H9 (cell line): ENCODE measurements around the gene GDPD4. TPM values are rescaled to one million over a fixed set of nuclear protein-coding genes. Genes with fewer than 3 reads are reported as not detected.

Experiments
- DNase-seq: peaks from one replicate; pipeline ENCODE4 v3.0.0-alpha.2; 2017
- H2AFZ ChIP-seq: one replicate; pipeline ENCODE4 v1.6.1; 2013; ENCODE audit warnings: mild to moderate bottlenecking, low read length, control low read depth, moderate library complexity
- H2AK5ac ChIP-seq: 2 replicates; pipeline ENCODE4 v1.6.1; 2013; ENCODE audit warnings: low read length, control low read depth, mixed read lengths; ENCODE audit not compliant: insufficient read length
- H2BK120ac ChIP-seq: one replicate; pipeline ENCODE4 v1.6.1; 2013; ENCODE audit warnings: low read depth, mild to moderate bottlenecking, low read length, control low read depth, inconsistent platforms; ENCODE audit not compliant: poor library complexity, severe bottlenecking
- H2BK12ac ChIP-seq: 2 replicates; pipeline ENCODE4 v1.6.1; 2013; ENCODE audit warnings: low read length, control low read depth, mixed read lengths, low read depth; ENCODE audit not compliant: insufficient read length
- H2BK15ac ChIP-seq: 2 replicates; pipeline ENCODE4 v1.6.1; 2013; ENCODE audit warnings: low read depth, low read length, control low read depth
- H2BK20ac ChIP-seq: one replicate; pipeline ENCODE4 v1.6.1; 2013; ENCODE audit warnings: low read depth, mild to moderate bottlenecking, low read length, control low read depth, inconsistent platforms; ENCODE audit not compliant: poor library complexity, severe bottlenecking
- H2BK5ac ChIP-seq: 2 replicates; pipeline ENCODE4 v1.6.1; 2013; ENCODE audit warnings: low read length, control low read depth, mixed read lengths; ENCODE audit not compliant: insufficient read length
- H3K14ac ChIP-seq: 2 replicates; pipeline ENCODE4 v1.6.1; 2013; ENCODE audit warnings: low read length, control low read depth; ENCODE audit not compliant: insufficient read depth
- H3K18ac ChIP-seq: 2 replicates; pipeline ENCODE4 v1.6.1; 2013; ENCODE audit warnings: low read depth, mild to moderate bottlenecking, mixed read lengths, low read length, control low read depth; ENCODE audit not compliant: insufficient read length
- H3K23ac ChIP-seq: 2 replicates; pipeline ENCODE4 v1.6.1; 2013; ENCODE audit warnings: low read length, control low read depth, mixed read lengths, low read depth; ENCODE audit not compliant: insufficient read length
- H3K23me2 ChIP-seq: 2 replicates; pipeline ENCODE4 v1.6.1; 2013; ENCODE audit warnings: low read depth, mild to moderate bottlenecking, mixed read lengths, low read length, control low read depth; ENCODE audit not compliant: insufficient read length, poor library complexity, severe bottlenecking
- H3K27ac ChIP-seq: 2 replicates; pipeline ENCODE4 v1.5.1; 2013; ENCODE audit warnings: low read length, control low read depth, mixed read lengths, low read depth; ENCODE audit not compliant: insufficient read length
- H3K27me3 ChIP-seq: 2 replicates; pipeline ENCODE4 v1.6.1; 2013; ENCODE audit warnings: low read length, control low read depth, inconsistent platforms; ENCODE audit not compliant: insufficient read depth
- H3K4ac ChIP-seq: 2 replicates; pipeline ENCODE4 v1.6.1; 2013; ENCODE audit warnings: low read depth, mild to moderate bottlenecking, control low read depth, inconsistent platforms, low read length, moderate library complexity
- H3K4me1 ChIP-seq: 2 replicates; pipeline ENCODE4 v1.6.1; 2013; ENCODE audit warnings: low read length, control low read depth, inconsistent platforms; ENCODE audit not compliant: insufficient read depth
- H3K4me2 ChIP-seq: 2 replicates; pipeline ENCODE4 v1.6.1; 2013; ENCODE audit warnings: low read length, control low read depth, mixed read lengths; ENCODE audit not compliant: insufficient read length, insufficient read depth
- H3K56ac ChIP-seq: 2 replicates; pipeline ENCODE4 v1.6.1; 2013; ENCODE audit warnings: low read depth, mild to moderate bottlenecking, mixed read lengths, low read length, control low read depth; ENCODE audit not compliant: insufficient read length
- H3K79me1 ChIP-seq: 2 replicates; pipeline ENCODE4 v1.6.1; 2013; ENCODE audit warnings: low read depth, mild to moderate bottlenecking, moderate library complexity, low read length, control low read depth, inconsistent platforms; ENCODE audit not compliant: insufficient read depth, poor library complexity, severe bottlenecking
- H3K79me2 ChIP-seq: 2 replicates; pipeline ENCODE4 v1.6.1; 2013; ENCODE audit warnings: low read length, control low read depth, inconsistent platforms; ENCODE audit not compliant: insufficient read depth
- H3K9ac ChIP-seq: 2 replicates; pipeline ENCODE4 v1.6.1; 2013; ENCODE audit warnings: low read length, control low read depth, mixed read lengths; ENCODE audit not compliant: insufficient read length; ENCODE audit errors: extremely low read depth
- H3K9me3 ChIP-seq: one replicate; pipeline ENCODE4 v1.6.1; 2013; ENCODE audit warnings: low read depth, low read length, inconsistent platforms; ENCODE audit not compliant: control insufficient read depth
- H3T11ph ChIP-seq: one replicate; pipeline ENCODE4 v1.6.1; 2013; ENCODE audit warnings: mild to moderate bottlenecking, low read length, control low read depth, inconsistent platforms
- H4K20me1 ChIP-seq: one replicate; pipeline ENCODE4 v1.6.1; 2013; ENCODE audit not compliant: control insufficient read depth, insufficient read length, insufficient read depth
- H4K5ac ChIP-seq: 2 replicates; pipeline ENCODE4 v1.6.1; 2013; ENCODE audit warnings: low read depth, mild to moderate bottlenecking, mixed read lengths, low read length, control low read depth; ENCODE audit not compliant: insufficient read length
- H4K8ac ChIP-seq: replicated peaks from 2 replicates; pipeline ENCODE4 v1.6.1; 2013; ENCODE audit warnings: low read length, control low read depth, mixed read lengths, low read depth; ENCODE audit not compliant: insufficient read length
- H4K91ac ChIP-seq: 2 replicates; pipeline ENCODE4 v1.6.1; 2013; ENCODE audit warnings: low read depth, mild to moderate bottlenecking, moderate library complexity, mixed read lengths, low read length, control low read depth; ENCODE audit not compliant: insufficient read length
- H3K27ac Mint-ChIP-seq, 3 experiments: 2 replicates in 2 of 3; 3 replicates in 1 of 3; pipeline ENCODE4 v1.8.0; 2020 to 2021; ENCODE audit warnings: mixed read lengths in 3 of 3, mild to moderate bottlenecking in 1 of 3, moderate library complexity in 1 of 3
- H3K27me3 Mint-ChIP-seq: 2 replicates; pipeline ENCODE4 v1.8.0; 2021; ENCODE audit warnings: low read depth, mild to moderate bottlenecking, moderate library complexity, mixed read lengths
- H3K36me3 Mint-ChIP-seq, 3 experiments: 2 replicates in 2 of 3; 3 replicates in 1 of 3; pipeline ENCODE4 v1.8.0; 2020 to 2021; ENCODE audit warnings: low read depth in 3 of 3, mixed read lengths in 3 of 3; ENCODE audit not compliant: insufficient read depth in 1 of 3
- H3K4me1 Mint-ChIP-seq, 2 experiments: 2 replicates each; pipeline ENCODE4 v1.8.0; 2020; ENCODE audit warnings: mixed read lengths in 2 of 2
- H3K4me3 Mint-ChIP-seq, 2 experiments: 2 replicates in 1 of 2; 3 replicates in 1 of 2; pipeline ENCODE4 v1.8.0; 2020 to 2021; ENCODE audit warnings: mild to moderate bottlenecking in 2 of 2, mixed read lengths in 2 of 2, moderate library complexity in 1 of 2
- H3K9me3 Mint-ChIP-seq, 2 experiments: 2 replicates in 1 of 2; 3 replicates in 1 of 2; pipeline ENCODE4 v1.8.0; 2020; ENCODE audit warnings: mild to moderate bottlenecking in 2 of 2, mixed read lengths in 2 of 2, moderate library complexity in 1 of 2
- WGBS: extraction: QIAGEN DNeasy Blood & Tissue Kit; methylation state at CpG from one replicate; pipeline ENCODE4 v1.1.7; 2013; ENCODE audit warnings: missing lambda C conversion rate, low lambda C conversion rate, mixed read lengths; ENCODE audit not compliant: insufficient read length; ENCODE audit errors: extremely low coverage; 5-methylcytosine and 5-hydroxymethylcytosine counted together
- total RNA-seq: library from RNA; stranded (reverse); gene quantifications from 2 replicates; pipeline ENCODE4 v1.2.1, GENCODE V29; 2021
- TF ChIP-seq, protein P1 (sequence below): fragments of 200-600 bp; sonication (generic); conservative IDR thresholded peaks from 3 replicates; pipeline ENCODE4 v1.8.0; 2021; ENCODE audit warnings: antibody characterized with exemption, mild to moderate bottlenecking

GDPD4 gene
- total RNA-seq, 1 experiment from 2014 or later = not detected

GRCh38 chr11:77178150-77178549, 123.3 kb downstream of the GDPD4 start:
- no peak overlapping the region for H2AFZ ChIP-seq
- no peak overlapping the region for H3K9ac ChIP-seq
- no peak overlapping the region for H2AK5ac ChIP-seq
- no peak overlapping the region for H3K56ac ChIP-seq
- no peak overlapping the region for H3K27ac Mint-ChIP-seq
- no peak for DNase-seq
- H3K9me3 ChIP-seq = no peaks in the 10 kb centered on the region
- no peaks in the 10 kb centered on the region; a peak in 1 of 5 replicates for H3K9me3 Mint-ChIP-seq
- peaks cover 2% of the 10 kb centered on the region; the same call in 1 of the 2 replicates for H3K27me3 ChIP-seq
- no peak overlapping the region for H3K14ac ChIP-seq
- H3K79me1 ChIP-seq = no peaks in the 10 kb centered on the region
- H2BK20ac ChIP-seq = no peak overlapping the region
- no peak overlapping the region for H3K27ac ChIP-seq
- no peak overlapping the region for H2BK5ac ChIP-seq
- H3K4me3 Mint-ChIP-seq = no peak overlapping the region
- no peaks in the 10 kb centered on the region for H3K23me2 ChIP-seq
- H2BK15ac ChIP-seq = no peak overlapping the region
- H3T11ph ChIP-seq = no peak overlapping the region
- no peak overlapping the region for H3K18ac ChIP-seq
- peaks cover 7% of the 10 kb centered on the region; the same call in 1 of the 2 replicates for H3K4me1 ChIP-seq
- no peak overlapping the region for H3K4me2 ChIP-seq
- no peak overlapping the region for H2BK120ac ChIP-seq
- no peak overlapping the region for H3K23ac ChIP-seq
- no peak overlapping the region for H4K5ac ChIP-seq
- H4K20me1 ChIP-seq = no peaks in the 10 kb centered on the region
- H3K4ac ChIP-seq = no peak overlapping the region
- H4K8ac ChIP-seq = no peak overlapping the region
- H3K79me2 ChIP-seq = no peaks in the 10 kb centered on the region
- H3K36me3 Mint-ChIP-seq = no peaks in the 10 kb centered on the region; a peak in 3 of 7 replicates
- H4K91ac ChIP-seq = no peak overlapping the region
- peaks cover 35% of the 10 kb centered on the region in 2 experiments for H3K4me1 Mint-ChIP-seq
- H2BK12ac ChIP-seq = no peak overlapping the region
- TF ChIP-seq, protein P1, sequence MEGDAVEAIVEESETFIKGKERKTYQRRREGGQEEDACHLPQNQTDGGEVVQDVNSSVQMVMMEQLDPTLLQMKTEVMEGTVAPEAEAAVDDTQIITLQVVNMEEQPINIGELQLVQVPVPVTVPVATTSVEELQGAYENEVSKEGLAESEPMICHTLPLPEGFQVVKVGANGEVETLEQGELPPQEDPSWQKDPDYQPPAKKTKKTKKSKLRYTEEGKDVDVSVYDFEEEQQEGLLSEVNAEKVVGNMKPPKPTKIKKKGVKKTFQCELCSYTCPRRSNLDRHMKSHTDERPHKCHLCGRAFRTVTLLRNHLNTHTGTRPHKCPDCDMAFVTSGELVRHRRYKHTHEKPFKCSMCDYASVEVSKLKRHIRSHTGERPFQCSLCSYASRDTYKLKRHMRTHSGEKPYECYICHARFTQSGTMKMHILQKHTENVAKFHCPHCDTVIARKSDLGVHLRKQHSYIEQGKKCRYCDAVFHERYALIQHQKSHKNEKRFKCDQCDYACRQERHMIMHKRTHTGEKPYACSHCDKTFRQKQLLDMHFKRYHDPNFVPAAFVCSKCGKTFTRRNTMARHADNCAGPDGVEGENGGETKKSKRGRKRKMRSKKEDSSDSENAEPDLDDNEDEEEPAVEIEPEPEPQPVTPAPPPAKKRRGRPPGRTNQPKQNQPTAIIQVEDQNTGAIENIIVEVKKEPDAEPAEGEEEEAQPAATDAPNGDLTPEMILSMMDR = no peak
- H3K27me3 Mint-ChIP-seq = peaks cover 2% of the 10 kb centered on the region
- WGBS = 100% methylated on average over 1 of the region's 4 CpGs
